ENCODE results near the gene SORBS1. TPM values are rescaled to one million over a fixed set of nuclear protein-coding genes. Genes with fewer than 3 reads are reported as not detected.

Gene SORBS1
- total RNA-seq, 2 donors from 2014 or later, result 56.8 to 79.1 TPM

- intact Hi-C loops (cut with DNase I), result no loop called here
- peaks cover 33% of the 10 kb centered on the region for H3K4me1 ChIP-seq
- 86 to 87% methylated on average over 6 of the region's 6 CpGs for WGBS, 2 donors
- H3K27ac ChIP-seq, result no peak overlapping the region
- H3K4me3 ChIP-seq, result no peak overlapping the region
- H3K27me3 ChIP-seq, result no peaks in the 10 kb centered on the region
- ATAC-seq (no peak), DNase-seq (no peak)
- TF ChIP-seq POLR2A (IDR thresholded peaks at IDR 0.05) (no peak), CTCF (IDR thresholded peaks at IDR 0.05) (no peak)
- no peaks in the 10 kb centered on the region for H3K36me3 ChIP-seq (replicated peaks in 1 of 2; ENCODE audit: insufficient read depth in 1 of 2, low read depth in 2 of 2)
- H3K9me3 ChIP-seq, result no peaks in the 10 kb centered on the region
These were observed 282.8 kb downstream of the SORBS1 start for GRCh38 chr10:95278061-95278988.

GRCh38 chr10:95277614-95278013 lies 283.6 kb downstream of the SORBS1 start:
- DNase-seq (no peak), ATAC-seq (no peak)
- Histone ChIP-seq H3K4me1 (peaks cover 39% of the 10 kb centered on the region), H3K27ac (no peak overlapping the region), H3K9me3 (no peaks in the 10 kb centered on the region), H3K36me3 (replicated peaks in 1 of 2; ENCODE audit: insufficient read depth in 1 of 2, low read depth in 2 of 2) (no peaks in the 10 kb centered on the region), H3K4me3 (no peak overlapping the region), H3K27me3 (no peaks in the 10 kb centered on the region)
- 79 to 86% methylated on average over 3 of the region's 3 CpGs for WGBS, 2 donors
- intact Hi-C loops (cut with DNase I), result no loop called here
- TF ChIP-seq CTCF (IDR thresholded peaks at IDR 0.05), result no peak
- TF ChIP-seq POLR2A (IDR thresholded peaks at IDR 0.05), result no peak

GRCh38 chr10:95277201-95277570 lies 284.0 kb downstream of the SORBS1 start:
- H3K9me3 ChIP-seq, result no peaks in the 10 kb centered on the region
- no peak overlapping the region for H3K4me3 ChIP-seq
- WGBS, 2 donors, result 75 to 79% methylated on average over 1 of the region's 1 CpG
- H3K4me1 ChIP-seq, result peaks cover 39% of the 10 kb centered on the region
- ATAC-seq, result no peak
- H3K27me3 ChIP-seq, result no peaks in the 10 kb centered on the region
- H3K36me3 ChIP-seq (replicated peaks in 1 of 2; ENCODE audit: insufficient read depth in 1 of 2, low read depth in 2 of 2), result no peaks in the 10 kb centered on the region
- no peak for DNase-seq
- TF ChIP-seq POLR2A (IDR thresholded peaks at IDR 0.05), result no peak
- no peak for TF ChIP-seq CTCF (IDR thresholded peaks at IDR 0.05)
- no peak overlapping the region for H3K27ac ChIP-seq
- intact Hi-C loops (cut with DNase I), result no loop called here

GRCh38 chr10:95276367-95277200 lies 284.6 kb downstream of the SORBS1 start:
- WGBS, 2 donors, result 86 to 90% methylated on average over 8 of the region's 8 CpGs
- H3K4me3 ChIP-seq, result no peak overlapping the region
- H3K9me3 ChIP-seq, result no peaks in the 10 kb centered on the region
- H3K36me3 ChIP-seq (replicated peaks in 1 of 2; ENCODE audit: insufficient read depth in 1 of 2, low read depth in 2 of 2), result no peaks in the 10 kb centered on the region
- H3K4me1 ChIP-seq, result peaks cover 42% of the 10 kb centered on the region
- ATAC-seq, result no peak
- H3K27ac ChIP-seq, result peak overlapping the region in 2 of 4 donors; percentile 29 to 54
- intact Hi-C loops (cut with DNase I), result no loop called here
- TF ChIP-seq POLR2A (IDR thresholded peaks at IDR 0.05), result no peak
- TF ChIP-seq CTCF (IDR thresholded peaks at IDR 0.05), result no peak
- H3K27me3 ChIP-seq, result no peaks in the 10 kb centered on the region
- DNase-seq, result no peak

Measured in body of pancreas (tissue), 4 donors.